ENCODE results near the gene PLEKHN1.

DNA sequence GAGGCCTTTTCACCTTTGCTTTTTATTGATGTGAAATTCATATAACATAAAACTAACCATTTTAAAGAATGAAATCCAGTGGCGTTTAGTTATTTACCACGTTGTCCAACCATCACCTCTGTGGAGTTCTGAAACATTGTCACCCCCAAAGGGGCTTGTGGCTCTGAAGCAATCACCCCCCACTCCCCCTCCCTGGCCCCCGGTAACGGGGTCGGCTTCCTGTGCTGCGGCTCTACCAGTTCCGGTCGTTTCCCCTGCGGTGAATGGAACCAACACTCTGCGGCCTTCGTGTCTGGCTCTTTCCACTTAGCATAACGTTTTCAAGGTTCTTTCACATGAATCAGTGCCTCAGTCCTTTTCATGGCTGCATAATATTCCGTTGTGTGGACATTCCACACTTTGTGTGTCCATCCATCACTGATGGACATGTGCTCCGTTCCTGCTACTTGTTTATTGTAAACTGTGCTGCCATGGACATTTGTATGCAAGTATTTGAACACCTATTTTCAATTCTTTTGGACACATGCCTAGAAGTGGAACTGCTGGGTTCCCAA lies 45.2 kb downstream of the PLEKHN1 start:
- TF ChIP-seq, protein P1, sequence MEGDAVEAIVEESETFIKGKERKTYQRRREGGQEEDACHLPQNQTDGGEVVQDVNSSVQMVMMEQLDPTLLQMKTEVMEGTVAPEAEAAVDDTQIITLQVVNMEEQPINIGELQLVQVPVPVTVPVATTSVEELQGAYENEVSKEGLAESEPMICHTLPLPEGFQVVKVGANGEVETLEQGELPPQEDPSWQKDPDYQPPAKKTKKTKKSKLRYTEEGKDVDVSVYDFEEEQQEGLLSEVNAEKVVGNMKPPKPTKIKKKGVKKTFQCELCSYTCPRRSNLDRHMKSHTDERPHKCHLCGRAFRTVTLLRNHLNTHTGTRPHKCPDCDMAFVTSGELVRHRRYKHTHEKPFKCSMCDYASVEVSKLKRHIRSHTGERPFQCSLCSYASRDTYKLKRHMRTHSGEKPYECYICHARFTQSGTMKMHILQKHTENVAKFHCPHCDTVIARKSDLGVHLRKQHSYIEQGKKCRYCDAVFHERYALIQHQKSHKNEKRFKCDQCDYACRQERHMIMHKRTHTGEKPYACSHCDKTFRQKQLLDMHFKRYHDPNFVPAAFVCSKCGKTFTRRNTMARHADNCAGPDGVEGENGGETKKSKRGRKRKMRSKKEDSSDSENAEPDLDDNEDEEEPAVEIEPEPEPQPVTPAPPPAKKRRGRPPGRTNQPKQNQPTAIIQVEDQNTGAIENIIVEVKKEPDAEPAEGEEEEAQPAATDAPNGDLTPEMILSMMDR (IDR thresholded peaks at IDR 0.05; ENCODE audit: insufficient read depth, low read length, poor library complexity, severe bottlenecking), result no peak
- no peak for TF ChIP-seq EZH2phosphoT487 (conservative IDR thresholded peaks at IDR 0.05; ENCODE audit: low read length)

Measured in SU-DHL-6 (cell line).